Activated naive CD8-positive, alpha-beta T cell treated with anti-CD3 and anti-CD28 coated beads, Interleukin-2, amount 50 U/mL, for 24 hours (primary cell): ENCODE results near the gene FBLN1.
"Not testable (repeated sequence)": the region's sequence is repeated elsewhere in the genome, so short reads cannot be mapped to it uniquely, and the experiment has no call there.

Experiments
- ATAC-seq: fragments of 150-1000 bp; cut with Tn5 transposase; one replicate; pipeline ENCODE4 v1.10.0; 2021
- DNase-seq: peaks from one replicate; pipeline ENCODE4 v3.0.0; 2021
- H3K27ac Mint-ChIP-seq: one replicate; pipeline ENCODE4 v1.8.0; 2021; ENCODE audit warnings: mild to moderate bottlenecking, mixed read lengths
- H3K27me3 Mint-ChIP-seq: one replicate; pipeline ENCODE4 v1.8.0; 2021; ENCODE audit warnings: mixed read lengths
- H3K36me3 Mint-ChIP-seq: one replicate; pipeline ENCODE4 v1.8.0; 2021; ENCODE audit warnings: low read depth, mixed read lengths
- H3K4me1 Mint-ChIP-seq: one replicate; pipeline ENCODE4 v1.8.0; 2021; ENCODE audit warnings: mixed read lengths
- H3K4me3 Mint-ChIP-seq: one replicate; pipeline ENCODE4 v1.8.0; 2021; ENCODE audit warnings: mild to moderate bottlenecking, moderate library complexity, mixed read lengths
- H3K9me3 Mint-ChIP-seq: one replicate; pipeline ENCODE4 v1.8.0; 2021; ENCODE audit warnings: mixed read lengths

FBLN1 gene

DNA sequence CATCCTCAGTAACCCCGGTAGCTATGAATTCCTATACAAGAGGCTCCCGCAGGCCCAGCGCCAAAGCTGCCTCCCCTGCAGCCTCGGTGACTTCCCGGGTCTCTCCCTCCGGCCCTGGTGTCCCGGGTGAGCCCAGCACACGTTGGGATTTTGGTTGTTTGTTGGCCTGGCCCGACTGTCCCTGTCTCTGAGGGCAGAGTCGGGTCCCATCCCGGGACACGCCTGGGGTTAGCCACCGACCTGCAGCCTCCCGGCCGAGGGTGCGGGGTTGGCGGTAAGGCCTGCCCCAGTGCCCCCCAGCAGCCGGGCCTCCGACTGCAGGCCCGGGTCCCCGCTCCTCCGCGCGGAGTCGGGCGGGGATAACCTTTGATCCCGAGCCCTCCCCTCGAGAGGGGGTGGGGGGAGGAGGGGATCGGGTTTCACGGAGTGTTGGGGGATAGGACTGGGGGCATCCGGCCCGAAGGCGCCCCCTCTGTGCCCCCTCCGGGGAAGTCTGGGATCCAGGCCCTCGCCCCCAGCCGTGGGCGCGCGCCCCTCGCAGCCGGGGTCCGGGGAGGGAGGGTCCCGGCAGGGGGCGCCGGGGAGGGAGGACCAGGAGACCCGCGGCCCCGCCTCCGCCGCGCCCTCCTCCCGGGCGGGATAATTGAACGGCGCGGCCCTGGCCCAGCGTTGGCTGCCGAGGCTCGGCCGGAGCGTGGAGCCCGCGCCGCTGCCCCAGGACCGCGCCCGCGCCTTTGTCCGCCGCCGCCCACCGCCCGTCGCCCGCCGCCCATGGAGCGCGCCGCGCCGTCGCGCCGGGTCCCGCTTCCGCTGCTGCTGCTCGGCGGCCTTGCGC is at the start of gene FBLN1:
Gene FBLN1, plus strand, starts transcription at position 669 of the 835 bp plus-strand sequence. Its CDS starts 103 bp downstream, at position 772.
- Mint-ChIP-seq H3K4me1 (peaks cover 8% of the 10 kb centered on the region), H3K36me3 (no peaks in the 10 kb centered on the region), H3K9me3 (no peaks in the 10 kb centered on the region), H3K4me3 (no peak within 1 kb of the TSS), H3K27ac (no peak within 1 kb of the TSS), H3K27me3 (peaks cover 52% of the 10 kb centered on the region)
- no peak for ATAC-seq
- no peak for DNase-seq

DNA sequence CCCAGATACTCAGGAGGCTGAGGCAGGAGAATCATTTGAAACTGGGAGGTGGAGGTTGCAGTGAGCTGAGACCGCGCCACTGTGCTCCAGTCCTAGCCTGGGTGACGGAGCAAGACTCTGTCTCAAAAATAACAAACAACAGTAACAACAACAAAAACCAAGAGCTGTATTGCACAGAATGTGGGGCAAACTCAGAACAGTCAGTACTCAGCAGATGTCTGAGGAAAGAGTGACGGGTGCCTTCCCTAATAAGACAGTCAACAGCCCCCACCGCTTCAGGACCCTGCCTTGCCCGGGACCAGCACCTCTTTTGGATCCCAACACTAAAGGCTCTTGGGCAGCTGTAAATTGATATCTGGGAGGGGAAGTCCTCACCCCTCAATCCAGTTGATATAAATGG is 48.9 kb upstream of the FBLN1 start:
- no peak for ATAC-seq
- no peak overlapping the region for H3K4me3 Mint-ChIP-seq

DNA sequence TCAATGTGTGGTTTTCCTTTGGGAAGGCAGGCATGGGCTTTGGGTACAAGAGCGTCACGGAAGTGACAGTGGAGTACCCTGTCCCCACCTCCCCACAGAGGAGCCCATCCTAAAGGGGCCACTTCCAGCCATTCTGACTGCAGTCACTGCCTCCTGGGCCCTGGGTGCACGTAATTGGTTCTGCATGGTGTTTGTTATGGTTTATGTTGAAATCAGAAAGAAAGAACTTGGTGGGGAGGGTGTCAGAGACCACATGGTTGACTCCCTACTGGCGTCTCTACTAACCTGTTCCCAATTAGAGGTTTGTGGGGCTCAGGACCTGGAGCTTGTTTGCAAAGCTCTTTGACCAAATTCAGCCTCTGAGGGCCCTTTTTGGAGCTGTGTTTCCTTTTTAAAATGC is 48.4 kb upstream of the FBLN1 start:
- no peak overlapping the region for H3K27ac Mint-ChIP-seq
- H3K4me3 Mint-ChIP-seq = no peak overlapping the region
- DNase-seq (no peak), ATAC-seq (no peak)
- no peaks in the 10 kb centered on the region for H3K9me3 Mint-ChIP-seq
- no peaks in the 10 kb centered on the region for H3K36me3 Mint-ChIP-seq
- no peaks in the 10 kb centered on the region for H3K27me3 Mint-ChIP-seq
- no peaks in the 10 kb centered on the region for H3K4me1 Mint-ChIP-seq

More for the DNA sequence above, 48.9 kb upstream of the FBLN1 start:
- Mint-ChIP-seq H3K27ac (no peak overlapping the region), H3K9me3 (no peaks in the 10 kb centered on the region), H3K27me3 (no peaks in the 10 kb centered on the region), H3K36me3 (no peaks in the 10 kb centered on the region), H3K4me1 (no peaks in the 10 kb centered on the region)
- DNase-seq = no peak

DNA sequence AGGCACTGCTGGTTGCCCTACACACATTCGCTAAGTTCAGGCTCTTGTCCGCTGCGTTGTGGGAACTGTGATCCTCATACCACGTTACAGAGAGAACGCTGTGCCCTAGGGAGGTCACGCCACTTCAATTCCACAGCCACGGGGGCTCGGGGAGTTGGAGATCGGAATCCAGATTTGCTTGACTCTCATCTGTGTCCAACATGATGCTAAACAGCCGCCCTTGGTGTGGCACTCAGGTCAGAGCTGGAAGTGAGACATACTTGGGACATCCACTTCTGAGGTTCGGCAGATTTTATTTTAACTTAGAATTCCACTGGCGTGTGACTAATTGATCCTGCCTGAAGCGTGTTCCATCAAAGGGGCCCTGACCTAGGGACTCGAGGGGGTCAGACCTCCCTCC is 47.5 kb upstream of the FBLN1 start:
- H3K27ac Mint-ChIP-seq = no peak overlapping the region
- no peaks in the 10 kb centered on the region for H3K4me1 Mint-ChIP-seq
- H3K4me3 Mint-ChIP-seq = no peak overlapping the region
- H3K9me3 Mint-ChIP-seq = no peaks in the 10 kb centered on the region
- DNase-seq (no peak), ATAC-seq (no peak)
- H3K27me3 Mint-ChIP-seq = no peaks in the 10 kb centered on the region
- H3K36me3 Mint-ChIP-seq = no peaks in the 10 kb centered on the region

DNA sequence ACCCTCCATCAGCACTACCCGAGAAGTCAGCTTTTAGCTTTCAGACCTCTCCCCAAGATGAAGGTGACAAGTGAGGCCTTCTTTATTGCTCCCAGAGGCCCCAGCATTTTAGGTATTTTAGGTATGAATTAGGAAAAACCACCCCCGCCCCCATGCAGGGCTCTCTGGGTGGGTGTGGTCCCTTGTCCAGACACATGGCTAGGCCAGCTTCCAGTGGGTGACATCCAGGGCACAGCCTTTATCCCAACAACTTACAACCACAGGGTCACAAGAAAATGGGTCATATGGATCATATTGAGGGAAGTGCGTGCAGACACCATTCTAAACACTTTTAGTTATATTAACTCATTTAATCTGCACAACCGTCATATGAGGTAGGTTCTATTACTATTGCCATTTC is 47.1 kb upstream of the FBLN1 start:
- Mint-ChIP-seq H3K27ac (no peak overlapping the region), H3K9me3 (no peaks in the 10 kb centered on the region), H3K36me3 (no peaks in the 10 kb centered on the region), H3K4me1 (no peaks in the 10 kb centered on the region), H3K4me3 (no peak overlapping the region), H3K27me3 (no peaks in the 10 kb centered on the region)
- DNase-seq (no peak), ATAC-seq (no peak)

- no peaks in the 10 kb centered on the region for H3K36me3 Mint-ChIP-seq
- H3K4me1 Mint-ChIP-seq = no peaks in the 10 kb centered on the region
- H3K4me3 Mint-ChIP-seq = no peak overlapping the region
- ATAC-seq (no peak), DNase-seq (no peak)
- H3K27ac Mint-ChIP-seq = no peak overlapping the region
- no peaks in the 10 kb centered on the region for H3K9me3 Mint-ChIP-seq
- no peaks in the 10 kb centered on the region for H3K27me3 Mint-ChIP-seq
Observed at GRCh38 chr22:45456811-45457210, 45.9 kb upstream of the FBLN1 start.

GRCh38 chr22:45458532-45458931 is 44.2 kb upstream of the FBLN1 start:
- H3K27ac Mint-ChIP-seq = no peak overlapping the region
- H3K9me3 Mint-ChIP-seq = no peaks in the 10 kb centered on the region
- DNase-seq (no peak), ATAC-seq (no peak)
- no peak overlapping the region for H3K4me3 Mint-ChIP-seq
- H3K27me3 Mint-ChIP-seq = no peaks in the 10 kb centered on the region
- H3K36me3 Mint-ChIP-seq = no peaks in the 10 kb centered on the region
- H3K4me1 Mint-ChIP-seq = no peaks in the 10 kb centered on the region

- no peak overlapping the region for H3K27ac Mint-ChIP-seq
- H3K4me3 Mint-ChIP-seq = no peak overlapping the region
- no peaks in the 10 kb centered on the region for H3K9me3 Mint-ChIP-seq
- H3K36me3 Mint-ChIP-seq = no peaks in the 10 kb centered on the region
- H3K4me1 Mint-ChIP-seq = no peaks in the 10 kb centered on the region
- no peaks in the 10 kb centered on the region for H3K27me3 Mint-ChIP-seq
- ATAC-seq (no peak), DNase-seq (no peak)
Observed at GRCh38 chr22:45459235-45459634, 43.4 kb upstream of the FBLN1 start.

DNA sequence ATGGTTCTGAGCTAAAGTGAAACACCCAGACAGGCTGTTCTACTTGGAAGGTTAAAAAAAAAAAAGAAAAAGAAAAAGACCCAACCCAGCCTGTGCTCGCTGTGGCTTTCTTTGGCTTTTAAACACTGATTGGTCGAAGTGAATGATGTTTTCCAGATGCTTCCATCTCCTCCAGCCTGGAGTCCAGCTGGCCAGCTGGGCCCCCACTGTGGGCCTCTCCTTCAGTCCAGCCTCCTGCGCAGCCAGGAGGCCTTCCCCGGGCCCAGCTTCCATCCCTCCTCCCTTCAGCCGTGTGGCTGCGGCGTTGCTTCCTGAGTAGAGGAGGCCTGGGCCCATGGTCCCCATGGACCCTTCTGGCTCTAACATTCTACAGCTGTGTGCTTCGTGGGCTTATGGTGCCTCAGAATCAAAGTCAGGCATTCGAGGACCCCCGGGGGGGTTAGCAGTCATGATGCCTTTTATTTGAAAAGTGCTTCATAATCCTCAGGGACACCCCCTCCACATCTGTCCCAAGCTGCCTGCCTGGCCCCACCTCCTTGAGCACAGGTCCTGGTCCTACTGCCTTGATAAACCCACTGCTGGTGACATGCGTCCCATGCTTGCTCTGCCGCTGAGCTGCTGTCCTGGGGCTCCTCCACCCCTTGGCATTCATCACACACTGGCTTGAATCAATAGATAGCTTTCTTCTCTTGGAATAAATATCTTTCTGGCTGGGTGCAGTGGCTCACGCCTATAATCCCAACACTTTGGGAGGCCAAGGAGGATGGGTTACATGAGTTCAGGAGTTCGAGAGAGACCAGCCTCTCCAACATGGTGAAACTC is 42.2 kb upstream of the FBLN1 start:
- no peaks in the 10 kb centered on the region for H3K36me3 Mint-ChIP-seq
- no peak for DNase-seq
- no peaks in the 10 kb centered on the region for H3K9me3 Mint-ChIP-seq
- H3K4me3 Mint-ChIP-seq = no peak overlapping the region
- no peaks in the 10 kb centered on the region for H3K4me1 Mint-ChIP-seq
- no peak for ATAC-seq
- peaks cover under 1% of the 10 kb centered on the region for H3K27me3 Mint-ChIP-seq
- no peak overlapping the region for H3K27ac Mint-ChIP-seq

- ATAC-seq = no peak
- Mint-ChIP-seq H3K36me3 (no peaks in the 10 kb centered on the region), H3K4me1 (no peaks in the 10 kb centered on the region), H3K4me3 (no peak overlapping the region), H3K27ac (no peak overlapping the region), H3K9me3 (no peaks in the 10 kb centered on the region), H3K27me3 (peaks cover 2% of the 10 kb centered on the region)
- DNase-seq = no peak
Observed at GRCh38 chr22:45462034-45462655, 40.5 kb upstream of the FBLN1 start.

GRCh38 chr22:45463691-45464090 is 39.0 kb upstream of the FBLN1 start:
- H3K4me1 Mint-ChIP-seq, H3K27ac Mint-ChIP-seq, H3K27me3 Mint-ChIP-seq, H3K9me3 Mint-ChIP-seq, ATAC-seq, H3K36me3 Mint-ChIP-seq, H3K4me3 Mint-ChIP-seq, DNase-seq: not testable (repeated sequence)

DNA sequence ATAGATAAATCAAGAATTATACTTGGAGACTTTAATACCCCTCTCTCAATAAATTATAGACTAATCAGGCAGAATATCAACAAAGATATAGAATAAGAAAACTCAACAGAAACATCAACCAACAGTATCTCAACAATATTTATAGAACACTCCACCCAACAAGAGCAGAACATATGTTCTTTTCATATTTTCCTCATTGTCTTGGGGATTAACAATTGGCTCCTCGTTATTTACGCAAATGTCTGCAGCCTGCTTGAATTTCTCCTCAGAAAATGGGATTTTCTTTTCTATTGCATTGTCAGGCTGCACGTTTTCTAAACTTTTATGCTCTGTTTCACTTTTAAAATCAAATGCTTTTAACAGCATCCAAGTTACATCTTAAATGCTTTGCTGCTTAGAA is 37.0 kb upstream of the FBLN1 start:
- no peak for DNase-seq
- H3K27ac Mint-ChIP-seq = no peak overlapping the region
- no peaks in the 10 kb centered on the region for H3K4me1 Mint-ChIP-seq
- peaks cover 5% of the 10 kb centered on the region for H3K27me3 Mint-ChIP-seq
- no peaks in the 10 kb centered on the region for H3K36me3 Mint-ChIP-seq
- peaks cover 5% of the 10 kb centered on the region for H3K9me3 Mint-ChIP-seq
- ATAC-seq = no peak
- no peak overlapping the region for H3K4me3 Mint-ChIP-seq

- peaks cover 6% of the 10 kb centered on the region for H3K27me3 Mint-ChIP-seq
- H3K4me1 Mint-ChIP-seq = no peaks in the 10 kb centered on the region
- DNase-seq (no peak), ATAC-seq (no peak)
- no peaks in the 10 kb centered on the region for H3K36me3 Mint-ChIP-seq
- H3K27ac Mint-ChIP-seq = no peak overlapping the region
- no peak overlapping the region for H3K4me3 Mint-ChIP-seq
- H3K9me3 Mint-ChIP-seq = peaks cover 5% of the 10 kb centered on the region
Observed at GRCh38 chr22:45468872-45469271, 33.8 kb upstream of the FBLN1 start.

DNA sequence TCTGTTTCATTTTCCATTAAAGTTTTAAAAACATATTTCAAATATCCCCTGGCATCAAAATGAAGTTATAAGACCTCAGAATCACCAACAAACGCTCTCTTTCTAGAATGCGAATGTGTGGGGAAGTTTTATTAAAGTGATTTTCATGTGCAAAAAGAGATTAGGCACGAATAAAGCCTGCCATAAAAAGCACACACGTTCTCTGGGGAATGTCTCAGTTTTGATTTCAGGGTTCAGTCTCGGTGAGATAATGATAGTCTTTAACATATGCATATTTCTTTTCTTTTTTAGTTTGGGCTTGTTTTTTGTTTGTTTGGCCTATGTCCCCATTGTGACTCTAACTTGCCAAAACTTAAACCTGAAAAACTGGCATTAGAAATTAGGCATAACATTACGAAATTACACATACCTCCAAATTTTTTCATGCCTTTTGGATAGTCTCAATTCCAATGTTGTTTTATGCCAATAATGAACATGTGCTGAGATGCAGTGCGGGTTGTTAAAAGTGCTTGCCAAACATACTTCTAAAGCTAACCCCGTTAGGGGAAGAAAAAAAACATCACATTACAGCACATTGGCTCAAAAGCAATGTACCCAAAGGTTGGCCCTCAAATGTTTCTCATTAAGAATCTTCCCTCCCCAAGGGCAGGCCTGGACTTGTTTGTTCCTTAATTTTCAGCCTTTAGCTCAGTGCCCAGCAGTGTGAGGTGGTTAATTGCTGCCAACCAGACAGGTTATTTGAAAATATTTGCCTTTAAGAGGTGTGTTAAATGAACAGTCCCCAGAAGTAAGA is 33.2 kb upstream of the FBLN1 start:
- Mint-ChIP-seq H3K27ac (no peak overlapping the region), H3K9me3 (peaks cover 5% of the 10 kb centered on the region)
- no peak for DNase-seq

More for the DNA sequence above, 33.2 kb upstream of the FBLN1 start:
- H3K27me3 Mint-ChIP-seq = peaks cover 6% of the 10 kb centered on the region
- no peaks in the 10 kb centered on the region for H3K36me3 Mint-ChIP-seq
- no peak for ATAC-seq
- no peaks in the 10 kb centered on the region for H3K4me1 Mint-ChIP-seq
- no peak overlapping the region for H3K4me3 Mint-ChIP-seq
